Activated naive CD4-positive, alpha-beta T cell treated with anti-CD3 and anti-CD28 coated beads, Interleukin-2, amount 50 U/mL, for 72 hours (primary cell): ENCODE data around the gene LHB. TPM values are rescaled to one million over a fixed set of nuclear protein-coding genes. Genes with fewer than 3 reads are reported as not detected.
"Not testable (repeated sequence)": the region's sequence is repeated elsewhere in the genome, so short reads cannot be mapped to it uniquely, and the experiment has no call there.

Experiments
- ATAC-seq, 2 donors: fragments of 150-1000 bp; cut with Tn5 transposase; 2 replicates each; pipeline ENCODE4 v1.10.0; 2021; ENCODE audit warnings: mild to moderate bottlenecking in 2 of 2, moderate library complexity in 2 of 2
- DNase-seq, 2 donors: peaks; one replicate each; pipeline ENCODE4 v3.0.0; 2021 to 2022; ENCODE audit warnings: low spot score in 2 of 2
- H3K27ac Mint-ChIP-seq, 2 donors: one replicate each; pipeline ENCODE4 v1.8.0; 2022; ENCODE audit warnings: mild to moderate bottlenecking in 2 of 2, mixed read lengths in 2 of 2
- H3K36me3 Mint-ChIP-seq, 2 donors: one replicate each; pipeline ENCODE4 v1.8.0; 2022; ENCODE audit warnings: mixed read lengths in 2 of 2
- H3K9me3 Mint-ChIP-seq, 2 donors: one replicate each; pipeline ENCODE4 v1.8.0; 2022; ENCODE audit warnings: mixed read lengths in 2 of 2
- total RNA-seq, 2 donors: library from RNA; stranded (reverse); gene quantifications; one replicate each; pipeline ENCODE4 v1.2.3, GENCODE V29; 2022

LHB gene
- total RNA-seq, 2 donors from 2014 or later: not detected

DNA sequence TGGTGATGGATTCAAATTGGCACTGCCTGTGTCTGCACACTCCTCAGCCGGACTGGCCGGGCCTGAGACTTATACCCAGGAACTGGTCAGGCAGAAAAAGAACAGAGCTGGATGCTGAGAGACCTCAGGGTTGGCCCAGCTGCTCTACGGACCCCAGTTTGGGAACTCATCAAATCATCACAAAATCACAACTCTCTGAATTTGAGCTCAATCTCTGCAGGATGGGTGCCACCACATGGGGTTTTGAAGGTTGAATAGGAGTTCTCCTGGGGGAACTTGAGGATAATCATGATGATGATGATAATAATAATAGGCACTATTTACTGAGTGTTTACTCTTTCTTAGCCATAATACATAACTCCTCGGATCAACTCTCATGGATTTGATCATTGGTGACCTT, 25.8 kb upstream of the LHB start:
- H3K9me3 Mint-ChIP-seq, ATAC-seq, DNase-seq, H3K27ac Mint-ChIP-seq, H3K36me3 Mint-ChIP-seq: not testable (repeated sequence)

GRCh38 chr19:49042177-49042576, 25.3 kb upstream of the LHB start:
- no peaks in the 10 kb centered on the region for H3K9me3 Mint-ChIP-seq
- ATAC-seq: no peak
- H3K27ac Mint-ChIP-seq: no peak overlapping the region

DNA sequence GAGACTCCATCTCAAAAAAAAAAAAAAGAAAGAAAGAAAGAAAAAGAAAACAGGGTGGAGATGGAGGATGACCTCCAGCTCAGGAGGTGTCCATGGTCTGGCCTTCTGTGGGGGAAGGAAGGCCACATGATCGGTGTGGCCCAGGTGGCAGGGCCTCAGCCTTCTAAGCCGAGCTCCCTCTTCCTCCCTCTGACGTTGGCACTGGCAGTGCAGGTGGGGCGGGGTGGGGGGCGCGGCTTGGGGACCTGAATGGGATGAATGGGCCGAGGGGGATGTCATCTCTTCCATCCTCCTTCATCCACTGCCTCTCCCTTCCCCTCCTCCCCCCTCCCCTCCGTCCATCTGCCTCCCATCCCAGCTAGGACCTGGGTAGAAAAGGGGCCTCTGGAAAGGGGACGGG, 22.8 kb upstream of the LHB start:
- not testable (repeated sequence) for H3K9me3 Mint-ChIP-seq, H3K27ac Mint-ChIP-seq, DNase-seq, H3K36me3 Mint-ChIP-seq, ATAC-seq

More at GRCh38 chr19:49042177-49042576, 25.3 kb upstream of the LHB start:
- no peak for DNase-seq
- H3K36me3 Mint-ChIP-seq: no peaks in the 10 kb centered on the region

- ATAC-seq, DNase-seq, H3K9me3 Mint-ChIP-seq, H3K27ac Mint-ChIP-seq, H3K36me3 Mint-ChIP-seq: not testable (repeated sequence)
Measured at GRCh38 chr19:49038557-49039276, 21.8 kb upstream of the LHB start.

DNA sequence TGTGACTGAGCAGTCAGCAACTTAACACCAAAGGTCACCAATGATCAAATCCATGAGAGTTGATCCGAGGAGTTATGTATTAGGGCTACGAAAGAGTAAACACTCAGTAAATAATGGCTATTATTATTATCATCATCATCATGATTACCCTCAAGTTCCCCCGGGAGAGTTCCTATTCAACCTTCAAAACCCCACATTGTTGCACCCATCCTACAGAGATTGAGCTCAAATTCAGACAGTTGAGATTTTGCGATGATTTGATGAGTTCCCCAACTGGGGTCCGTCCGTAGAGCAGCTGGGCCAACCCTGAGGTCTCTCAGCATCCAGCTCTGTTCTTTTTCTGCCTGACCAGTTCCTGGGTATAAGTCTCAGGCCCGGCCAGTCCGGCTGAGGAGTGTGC, 21.2 kb upstream of the LHB start:
- not testable (repeated sequence) for DNase-seq, H3K9me3 Mint-ChIP-seq, H3K27ac Mint-ChIP-seq, ATAC-seq, H3K36me3 Mint-ChIP-seq

GRCh38 chr19:49036815-49037214, 19.9 kb upstream of the LHB start, which contains the start of gene CGB1:
TSS of gene CGB1 (minus strand) at chr19:49036895. CDS start at chr19:49036711, 184 bp downstream.
- DNase-seq (peak in 1 of 2 donors; percentile 70), ATAC-seq (peak; percentile 61 to 81)
- H3K36me3 Mint-ChIP-seq, H3K27ac Mint-ChIP-seq, H3K9me3 Mint-ChIP-seq: not testable (repeated sequence)

GRCh38 chr19:49031642-49032301, 14.9 kb upstream of the LHB start, which contains the start of gene CGB2:
TSS of gene CGB2 (plus strand) at chr19:49031890. CDS start at chr19:49032096, 206 bp downstream.
- not testable (repeated sequence) for H3K36me3 Mint-ChIP-seq, H3K9me3 Mint-ChIP-seq
- DNase-seq (peak; percentile 79 to 82), ATAC-seq (peak; percentile 95 to 96)
- H3K27ac Mint-ChIP-seq: peak within 1 kb of the TSS; percentile 77 to 97

GRCh38 chr19:49030323-49030722, 13.4 kb upstream of the LHB start:
- H3K9me3 Mint-ChIP-seq, H3K27ac Mint-ChIP-seq, ATAC-seq: not testable (repeated sequence)

DNA sequence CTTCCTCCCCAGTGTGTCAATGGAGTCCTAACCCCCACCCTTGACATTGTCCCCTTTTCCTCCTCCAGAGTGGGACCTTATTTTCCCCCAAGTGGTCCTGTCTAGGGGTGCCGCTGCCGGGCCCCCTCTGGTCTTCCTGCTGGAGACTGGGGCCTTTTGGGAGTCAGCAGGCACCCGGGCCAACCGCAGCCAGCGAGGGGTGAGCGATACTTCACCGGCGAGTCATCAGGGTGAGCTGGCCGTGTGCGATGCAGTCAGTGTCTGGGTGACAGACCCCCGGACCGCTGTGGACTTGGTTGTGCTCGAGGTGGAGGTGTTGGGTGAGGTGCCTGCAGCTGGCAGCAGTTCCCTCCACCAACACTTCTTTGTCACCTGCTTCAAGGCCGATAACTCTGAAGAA, 12.9 kb upstream of the LHB start:
- not testable (repeated sequence) for H3K27ac Mint-ChIP-seq, ATAC-seq, H3K36me3 Mint-ChIP-seq, DNase-seq, H3K9me3 Mint-ChIP-seq

More at GRCh38 chr19:49030323-49030722, 13.4 kb upstream of the LHB start:
- DNase-seq, H3K36me3 Mint-ChIP-seq: not testable (repeated sequence)

DNA sequence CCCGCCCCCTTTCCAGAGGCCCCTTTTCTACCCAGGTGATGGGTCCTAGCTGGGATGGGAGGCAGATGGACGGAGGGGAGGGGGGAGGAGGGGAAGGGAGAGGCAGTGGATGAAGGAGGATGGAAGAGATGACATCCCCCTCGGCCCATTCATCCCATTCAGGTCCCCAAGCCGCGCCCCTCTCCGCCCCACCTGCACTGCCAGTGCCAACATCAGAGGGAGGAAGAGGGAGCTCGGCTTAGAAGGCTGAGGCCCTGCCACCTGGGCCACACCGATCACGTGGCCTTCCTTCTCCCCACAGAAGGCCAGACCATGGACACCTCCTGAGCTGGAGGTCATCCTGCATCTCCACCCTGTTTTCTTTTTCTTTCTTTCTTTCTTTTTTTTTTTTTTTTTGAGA, 11.8 kb upstream of the LHB start:
- not testable (repeated sequence) for ATAC-seq, H3K9me3 Mint-ChIP-seq, H3K36me3 Mint-ChIP-seq, H3K27ac Mint-ChIP-seq, DNase-seq

DNA sequence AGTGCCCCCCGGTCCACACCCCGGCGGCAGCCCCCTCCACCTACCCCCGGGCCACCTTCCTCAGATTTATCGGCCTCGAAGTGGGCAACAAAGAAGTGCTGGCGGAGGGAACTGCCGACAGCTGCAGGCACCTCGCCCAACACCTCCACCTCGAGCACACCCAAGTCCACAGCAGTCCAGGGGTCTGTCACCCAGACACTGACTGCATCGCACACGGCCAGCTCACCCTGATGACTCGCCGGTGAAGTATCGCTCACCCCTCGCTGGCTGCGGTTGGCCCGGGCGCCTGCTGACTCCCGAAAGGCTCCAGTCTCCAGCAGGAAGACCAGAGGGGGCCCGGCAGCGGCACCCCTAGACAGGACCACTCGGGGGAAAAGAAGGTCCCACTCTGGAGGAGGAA, 8.7 kb upstream of the LHB start:
- H3K27ac Mint-ChIP-seq, H3K36me3 Mint-ChIP-seq, DNase-seq, ATAC-seq, H3K9me3 Mint-ChIP-seq: not testable (repeated sequence)

DNA sequence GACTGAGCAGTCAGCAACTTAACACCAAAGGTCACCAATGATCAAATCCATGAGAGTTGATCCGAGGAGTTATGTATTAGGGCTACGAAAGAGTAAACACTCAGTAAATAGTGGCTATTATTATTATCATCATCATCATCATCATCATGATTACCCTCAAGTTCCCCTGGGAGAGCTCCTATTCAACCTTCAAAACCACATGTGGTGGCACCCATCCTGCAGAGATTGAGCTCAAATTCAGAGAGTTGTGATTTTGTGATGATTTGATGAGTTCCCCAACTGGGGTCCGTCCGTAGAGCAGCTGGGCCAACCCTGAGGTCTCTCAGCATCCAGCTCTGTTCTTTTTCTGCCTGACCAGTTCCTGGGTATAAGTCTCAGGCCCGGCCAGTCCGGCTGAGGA, 8.2 kb upstream of the LHB start:
- H3K27ac Mint-ChIP-seq, H3K9me3 Mint-ChIP-seq, DNase-seq, H3K36me3 Mint-ChIP-seq, ATAC-seq: not testable (repeated sequence)

- H3K27ac Mint-ChIP-seq, ATAC-seq, H3K36me3 Mint-ChIP-seq, DNase-seq, H3K9me3 Mint-ChIP-seq: not testable (repeated sequence)
Measured at GRCh38 chr19:49024233-49024632, 7.3 kb upstream of the LHB start, which contains the start of gene CGB3. TSS of gene CGB3 (minus strand) at chr19:49024333. CDS start at chr19:49023971, 362 bp downstream.

DNA sequence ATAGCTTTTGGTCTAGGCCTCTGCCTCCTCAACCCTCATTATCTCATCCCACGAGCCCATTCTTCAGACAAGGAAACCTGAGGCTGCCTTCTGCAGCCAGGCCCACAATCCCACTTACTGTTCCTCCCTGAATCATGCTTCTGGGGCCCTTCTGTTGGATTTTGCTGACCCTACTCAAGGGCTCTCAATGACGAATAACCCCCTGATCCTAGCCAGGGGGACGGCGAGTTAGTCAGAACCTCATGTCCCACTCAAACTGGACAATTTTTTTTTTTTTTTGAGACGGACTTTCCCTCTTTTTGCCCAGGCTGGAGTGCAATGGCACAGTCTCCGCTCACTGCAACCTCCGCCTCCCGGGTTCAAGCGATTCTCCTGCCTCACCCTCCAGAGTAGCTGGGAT, 5.2 kb upstream of the LHB start:
- Mint-ChIP-seq H3K36me3 (no peaks in the 10 kb centered on the region), H3K27ac (peak overlapping the region in 1 of 2 donors; percentile 44), H3K9me3 (no peaks in the 10 kb centered on the region)
- DNase-seq (no peak), ATAC-seq (no peak)

- ATAC-seq: peak; percentile 4 to 55
- DNase-seq: no peak
- Mint-ChIP-seq H3K36me3 (no peaks in the 10 kb centered on the region), H3K9me3 (no peaks in the 10 kb centered on the region), H3K27ac (peak overlapping the region in 1 of 2 donors; percentile 3)
Measured at GRCh38 chr19:49020931-49021895, 4.3 kb upstream of the LHB start.

GRCh38 chr19:49020342-49020741, 3.5 kb upstream of the LHB start:
- Mint-ChIP-seq H3K27ac (peak overlapping the region in 1 of 2 donors; percentile 3), H3K36me3 (no peaks in the 10 kb centered on the region), H3K9me3 (no peaks in the 10 kb centered on the region)
- no peak for DNase-seq
- ATAC-seq: no peak
